ENCODE results near the gene ASPRV1.

DNA sequence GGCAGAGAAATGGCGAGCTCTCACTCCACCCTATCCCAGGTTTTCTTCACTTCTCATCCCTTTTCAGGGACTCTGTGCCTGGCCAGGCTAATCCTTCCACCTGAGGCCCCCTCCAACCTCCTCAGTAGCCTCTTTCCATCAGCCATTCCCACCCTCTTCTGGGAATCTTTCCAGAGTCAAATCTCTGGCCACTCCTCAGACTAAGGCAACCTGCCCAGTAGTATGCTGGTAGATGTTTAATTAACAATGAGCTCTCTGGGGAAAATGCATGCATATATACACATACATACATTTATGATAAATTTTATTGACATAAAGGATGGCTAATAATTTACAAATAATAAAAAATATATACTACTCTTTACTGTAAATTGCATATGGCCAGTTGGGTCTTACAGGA, 11.4 kb upstream of the ASPRV1 start:
- no peak for TF ChIP-seq POLR2A (IDR thresholded peaks at IDR 0.05)
- TF ChIP-seq, protein P1, sequence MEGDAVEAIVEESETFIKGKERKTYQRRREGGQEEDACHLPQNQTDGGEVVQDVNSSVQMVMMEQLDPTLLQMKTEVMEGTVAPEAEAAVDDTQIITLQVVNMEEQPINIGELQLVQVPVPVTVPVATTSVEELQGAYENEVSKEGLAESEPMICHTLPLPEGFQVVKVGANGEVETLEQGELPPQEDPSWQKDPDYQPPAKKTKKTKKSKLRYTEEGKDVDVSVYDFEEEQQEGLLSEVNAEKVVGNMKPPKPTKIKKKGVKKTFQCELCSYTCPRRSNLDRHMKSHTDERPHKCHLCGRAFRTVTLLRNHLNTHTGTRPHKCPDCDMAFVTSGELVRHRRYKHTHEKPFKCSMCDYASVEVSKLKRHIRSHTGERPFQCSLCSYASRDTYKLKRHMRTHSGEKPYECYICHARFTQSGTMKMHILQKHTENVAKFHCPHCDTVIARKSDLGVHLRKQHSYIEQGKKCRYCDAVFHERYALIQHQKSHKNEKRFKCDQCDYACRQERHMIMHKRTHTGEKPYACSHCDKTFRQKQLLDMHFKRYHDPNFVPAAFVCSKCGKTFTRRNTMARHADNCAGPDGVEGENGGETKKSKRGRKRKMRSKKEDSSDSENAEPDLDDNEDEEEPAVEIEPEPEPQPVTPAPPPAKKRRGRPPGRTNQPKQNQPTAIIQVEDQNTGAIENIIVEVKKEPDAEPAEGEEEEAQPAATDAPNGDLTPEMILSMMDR (IDR thresholded peaks at IDR 0.05): no peak
- TF ChIP-seq EP300 (IDR thresholded peaks at IDR 0.05): no peak
